Measurements from ENCODE around the gene TMEM170B. TPM values are rescaled to one million over a fixed set of nuclear protein-coding genes. Genes with fewer than 3 reads are reported as not detected.

TMEM170B gene, protein sequence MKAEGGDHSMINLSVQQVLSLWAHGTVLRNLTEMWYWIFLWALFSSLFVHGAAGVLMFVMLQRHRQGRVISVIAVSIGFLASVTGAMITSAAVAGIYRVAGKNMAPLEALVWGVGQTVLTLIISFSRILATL
- 0.22 and 0.26 TPM in 2 replicates for polyA plus RNA-seq (2011; rRNA removed)
- 0.32 and 0.48 TPM in 2 replicates for polyA minus RNA-seq (2011; rRNA and poly(A)+ RNA removed)

DNA sequence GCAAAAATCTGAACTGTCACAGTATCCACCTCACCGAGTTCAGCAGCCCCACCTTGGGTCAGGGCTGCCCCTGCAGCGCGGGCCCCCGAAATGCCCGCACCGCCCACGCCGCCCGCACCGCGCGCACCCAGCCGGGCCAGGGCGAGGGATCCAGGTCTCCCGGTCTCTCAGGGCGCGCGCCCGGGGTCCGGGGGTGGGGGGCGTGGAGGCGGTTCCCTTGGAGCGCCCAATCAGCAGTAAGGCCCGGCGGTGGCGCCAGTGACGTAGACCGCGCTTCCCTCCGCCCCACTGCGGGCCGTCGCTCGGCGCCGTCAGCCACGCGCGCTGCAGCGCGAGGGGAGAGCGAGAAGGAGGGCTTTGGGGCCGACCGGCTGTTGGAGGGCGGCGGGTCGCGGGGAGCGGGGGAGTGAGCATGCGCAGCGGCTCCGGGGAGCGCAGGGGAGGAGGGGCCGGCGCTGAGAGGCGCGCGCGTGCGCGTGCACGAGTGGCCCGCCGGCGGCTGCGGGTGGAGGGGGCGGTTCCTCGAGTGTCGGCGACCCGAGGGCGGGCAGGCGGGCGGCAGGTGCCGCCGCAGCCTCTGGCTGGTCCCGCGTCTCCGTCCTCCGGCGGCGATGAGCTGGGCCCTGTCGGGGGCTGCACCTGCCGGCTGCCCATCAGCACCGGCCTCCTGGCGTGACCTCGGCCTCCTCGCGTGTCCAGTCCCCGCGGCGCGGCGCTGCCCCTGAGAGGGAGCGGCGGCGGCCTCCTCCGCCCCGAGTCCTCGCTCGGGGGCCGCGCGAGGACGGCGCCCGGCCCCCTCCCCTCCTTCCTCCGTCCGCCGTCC, at the start of gene TMEM170B:
Gene TMEM170B, plus strand, starts transcription at position 521 of the 823 bp plus-strand sequence. CDS start 529 bp downstream, outside the sequence.
- peak; percentile 44 for DNase-seq (ENCODE audit: low read depth, low spot score)
- Histone ChIP-seq H3K4me3 (ENCODE audit: low read depth, low read length) (peak within 1 kb of the TSS; percentile 63), H3K9me3 (ENCODE audit: control insufficient read depth, insufficient read depth, low read length) (peaks cover 2% of the 10 kb centered on the region; the same call in 1 of the 2 replicates), H3K27me3 (ENCODE audit: control insufficient read depth, insufficient read depth, low read length) (peaks cover 15% of the 10 kb centered on the region), H3K27ac (ENCODE audit: low read depth, low read length) (no peak within 1 kb of the TSS)
- CTCF ChIA-PET = no interaction called here
- POLR2A ChIA-PET = no interaction called here
- TF ChIP-seq, protein P1, sequence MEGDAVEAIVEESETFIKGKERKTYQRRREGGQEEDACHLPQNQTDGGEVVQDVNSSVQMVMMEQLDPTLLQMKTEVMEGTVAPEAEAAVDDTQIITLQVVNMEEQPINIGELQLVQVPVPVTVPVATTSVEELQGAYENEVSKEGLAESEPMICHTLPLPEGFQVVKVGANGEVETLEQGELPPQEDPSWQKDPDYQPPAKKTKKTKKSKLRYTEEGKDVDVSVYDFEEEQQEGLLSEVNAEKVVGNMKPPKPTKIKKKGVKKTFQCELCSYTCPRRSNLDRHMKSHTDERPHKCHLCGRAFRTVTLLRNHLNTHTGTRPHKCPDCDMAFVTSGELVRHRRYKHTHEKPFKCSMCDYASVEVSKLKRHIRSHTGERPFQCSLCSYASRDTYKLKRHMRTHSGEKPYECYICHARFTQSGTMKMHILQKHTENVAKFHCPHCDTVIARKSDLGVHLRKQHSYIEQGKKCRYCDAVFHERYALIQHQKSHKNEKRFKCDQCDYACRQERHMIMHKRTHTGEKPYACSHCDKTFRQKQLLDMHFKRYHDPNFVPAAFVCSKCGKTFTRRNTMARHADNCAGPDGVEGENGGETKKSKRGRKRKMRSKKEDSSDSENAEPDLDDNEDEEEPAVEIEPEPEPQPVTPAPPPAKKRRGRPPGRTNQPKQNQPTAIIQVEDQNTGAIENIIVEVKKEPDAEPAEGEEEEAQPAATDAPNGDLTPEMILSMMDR (IDR thresholded peaks at IDR 0.05; ENCODE audit: low read depth, low read length) = no peak

DNA sequence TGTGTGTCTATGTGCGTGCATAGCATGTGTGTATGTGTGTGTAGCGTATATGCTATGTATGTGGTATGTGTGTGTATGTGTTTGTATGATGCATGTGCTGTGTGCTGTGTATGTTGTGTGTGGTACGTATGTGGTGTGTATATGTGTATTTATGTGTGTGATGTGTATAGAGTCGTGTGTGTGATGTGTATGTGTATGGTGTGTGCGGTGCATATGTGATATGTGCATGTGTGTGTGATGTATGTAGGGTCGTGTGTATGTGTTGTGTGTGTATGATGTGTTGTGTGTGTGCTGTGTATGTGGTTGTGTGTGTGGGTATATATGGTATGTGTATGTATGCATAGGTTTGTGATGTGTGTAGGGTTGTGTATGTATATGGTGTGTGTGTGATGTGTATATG, 46.6 kb upstream of the TMEM170B start:
- TF ChIP-seq, protein P1 (IDR thresholded peaks at IDR 0.05; ENCODE audit: low read depth, low read length) = no peak
- Histone ChIP-seq H3K4me3 (ENCODE audit: low read depth, low read length) (no peak overlapping the region), H3K27ac (ENCODE audit: low read depth, low read length) (no peak overlapping the region), H3K27me3 (ENCODE audit: control insufficient read depth, insufficient read depth, low read length) (peaks cover 4% of the 10 kb centered on the region), H3K9me3 (ENCODE audit: control insufficient read depth, insufficient read depth, low read length) (no peaks in the 10 kb centered on the region)
- CTCF ChIA-PET = no interaction called here
- DNase-seq (ENCODE audit: low read depth, low spot score) = no peak
- POLR2A ChIA-PET = no interaction called here

DNA sequence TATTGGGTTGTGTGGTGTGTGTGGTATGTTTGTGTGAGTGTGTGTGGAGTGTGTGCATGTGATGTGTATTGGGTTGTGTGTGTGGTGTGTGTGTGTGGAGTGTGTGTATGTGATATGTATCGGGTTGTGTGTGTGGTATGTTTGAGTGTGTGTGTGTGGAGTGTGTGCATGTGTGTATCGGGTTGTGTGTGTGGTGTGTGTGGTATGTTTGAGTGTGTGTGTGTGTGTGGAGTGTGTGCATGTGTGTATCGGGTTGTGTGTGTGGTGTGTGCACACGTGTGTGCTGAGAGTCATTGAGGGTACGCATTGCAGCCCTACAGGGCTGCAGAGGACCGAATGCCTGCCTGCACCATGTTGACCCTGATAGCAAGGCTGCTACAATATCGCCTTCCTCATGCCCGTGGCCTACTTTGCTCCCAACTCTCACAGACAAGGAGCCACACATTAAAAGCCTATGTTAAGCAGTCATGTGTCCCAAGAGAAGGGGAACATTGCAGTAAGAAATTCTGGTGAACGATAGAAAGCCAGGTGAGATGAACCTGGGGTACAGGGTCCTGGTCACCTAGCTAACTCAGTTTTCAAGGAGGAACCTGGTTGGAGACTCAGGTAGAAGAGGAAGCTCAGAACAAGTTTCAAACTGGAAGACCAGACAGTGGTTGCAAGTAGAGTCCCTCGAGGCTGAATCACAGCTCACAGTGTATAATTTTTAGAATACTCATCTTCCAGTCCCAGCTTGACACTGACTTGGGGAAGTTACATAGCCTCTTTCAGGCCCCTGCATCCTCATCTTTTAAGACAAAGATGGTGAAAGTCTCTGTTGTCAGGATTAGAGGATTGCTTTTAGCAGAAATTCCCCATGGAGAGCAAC, 45.7 kb upstream of the TMEM170B start:
- POLR2A ChIA-PET = no interaction called here
- CTCF ChIA-PET = no interaction called here

GRCh38 chr6:11492464-11493290, 44.9 kb upstream of the TMEM170B start:
- CTCF ChIA-PET = interaction anchor here (4.7 kb wide), 1 partner anchor 540 kb away, joined by 80 read pairs; no protein-coding TSS in a partner anchor
- H3K4me3 ChIP-seq (ENCODE audit: low read depth, low read length) = no peak overlapping the region
- TF ChIP-seq, protein P1 (IDR thresholded peaks at IDR 0.05; ENCODE audit: low read depth, low read length) = no peak
- peaks cover under 1% of the 10 kb centered on the region for H3K27me3 ChIP-seq (ENCODE audit: control insufficient read depth, insufficient read depth, low read length)
- H3K27ac ChIP-seq (ENCODE audit: low read depth, low read length) = no peak overlapping the region
- no peaks in the 10 kb centered on the region for H3K9me3 ChIP-seq (ENCODE audit: control insufficient read depth, insufficient read depth, low read length)
- DNase-seq (ENCODE audit: low read depth, low spot score) = no peak
- POLR2A ChIA-PET = interaction anchor here (0.7 kb wide), 1 partner anchor 589 kb away, joined by 6 read pairs; no protein-coding TSS in a partner anchor

More for the DNA sequence above, 45.7 kb upstream of the TMEM170B start:
- TF ChIP-seq, protein P1 (IDR thresholded peaks at IDR 0.05; ENCODE audit: low read depth, low read length) = no peak
- H3K27ac ChIP-seq (ENCODE audit: low read depth, low read length) = no peak overlapping the region
- no peaks in the 10 kb centered on the region for H3K9me3 ChIP-seq (ENCODE audit: control insufficient read depth, insufficient read depth, low read length)
- no peak overlapping the region for H3K4me3 ChIP-seq (ENCODE audit: low read depth, low read length)
- peaks cover 4% of the 10 kb centered on the region for H3K27me3 ChIP-seq (ENCODE audit: control insufficient read depth, insufficient read depth, low read length)
- no peak for DNase-seq (ENCODE audit: low read depth, low spot score)
